ENCODE data around the gene RALGDS.

RALGDS gene

GRCh38 chr9:133148199-133149129, 27.4 kb upstream of the RALGDS start:
- TF ChIP-seq CTCF (conservative IDR thresholded peaks at IDR 0.05), result no peak
- peak; percentile 85; the same call in 1 of the 2 replicates for TF ChIP-seq ZFX (IDR thresholded peaks at IDR 0.05)
- peak overlapping the region; percentile 80 for H3K27ac ChIP-seq

GRCh38 chr9:133147412-133148198, 26.6 kb upstream of the RALGDS start:
- peak overlapping the region; percentile 80 for H3K27ac ChIP-seq
- no peak for TF ChIP-seq ZFX (IDR thresholded peaks at IDR 0.05)
- TF ChIP-seq CTCF (conservative IDR thresholded peaks at IDR 0.05), result peak; percentile 98

GRCh38 chr9:133146746-133147411, 25.8 kb upstream of the RALGDS start:
- no peak for TF ChIP-seq ZFX (IDR thresholded peaks at IDR 0.05)
- TF ChIP-seq CTCF (conservative IDR thresholded peaks at IDR 0.05), result 0 out of 2 replicates have a peak, but pooled peaks have one; percentile 4
- H3K27ac ChIP-seq, result no peak overlapping the region

- peak overlapping the region; percentile 33 for H3K27ac ChIP-seq
- TF ChIP-seq CTCF (conservative IDR thresholded peaks at IDR 0.05) (no peak; the same call in 1 of the 2 replicates), ZFX (IDR thresholded peaks at IDR 0.05) (no peak)
Observed at GRCh38 chr9:133144904-133145851, 24.1 kb upstream of the RALGDS start.

GRCh38 chr9:133144142-133144903, 23.3 kb upstream of the RALGDS start:
- TF ChIP-seq ZFX (IDR thresholded peaks at IDR 0.05), result no peak
- TF ChIP-seq CTCF (conservative IDR thresholded peaks at IDR 0.05), result peak; percentile 100
- peak overlapping the region; percentile 33 for H3K27ac ChIP-seq

- peak overlapping the region; percentile 33 for H3K27ac ChIP-seq
- TF ChIP-seq ZFX (IDR thresholded peaks at IDR 0.05) (no peak), CTCF (conservative IDR thresholded peaks at IDR 0.05) (no peak)
Observed at GRCh38 chr9:133143639-133144141, 22.6 kb upstream of the RALGDS start.

All from C4-2B (cell line).